ENCODE data around the gene FBXL19. TPM values are rescaled to one million over a fixed set of nuclear protein-coding genes. Genes with fewer than 3 reads are reported as not detected.

FBXL19 gene
- total RNA-seq, 1 donor from 2014 or later: 13.4 TPM

- H3K4me1 ChIP-seq: no peaks in the 10 kb centered on the region
- ATAC-seq (no peak), DNase-seq (no peak)
- no peaks in the 10 kb centered on the region for H3K27me3 ChIP-seq
- H3K27ac ChIP-seq: no peak overlapping the region
- H3K9me3 ChIP-seq: no peaks in the 10 kb centered on the region
- TF ChIP-seq CTCF (IDR thresholded peaks at IDR 0.05): no peak
- intact Hi-C loops (cut with DNase I): no loop called here
- no peak overlapping the region for H3K4me3 ChIP-seq
- no peaks in the 10 kb centered on the region for H3K36me3 ChIP-seq
These were observed 10.5 kb upstream of the FBXL19 start for GRCh38 chr16:30912794-30913412.

- H3K9me3 ChIP-seq: no peaks in the 10 kb centered on the region
- no peak overlapping the region for H3K27ac ChIP-seq
- intact Hi-C loops (cut with DNase I): no loop called here
- no peaks in the 10 kb centered on the region for H3K27me3 ChIP-seq
- no peak overlapping the region for H3K4me3 ChIP-seq
- no peak for DNase-seq
- H3K36me3 ChIP-seq: no peaks in the 10 kb centered on the region
- no peak for ATAC-seq
- TF ChIP-seq CTCF (IDR thresholded peaks at IDR 0.05): no peak
- H3K4me1 ChIP-seq: no peaks in the 10 kb centered on the region
These were observed 8.5 kb upstream of the FBXL19 start for GRCh38 chr16:30914830-30915229.

- no peaks in the 10 kb centered on the region for H3K9me3 ChIP-seq
- DNase-seq: no peak
- no peak for ATAC-seq
- intact Hi-C loops (cut with DNase I): no loop called here
- TF ChIP-seq CTCF (IDR thresholded peaks at IDR 0.05): no peak
- H3K27ac ChIP-seq: no peak overlapping the region
- H3K4me3 ChIP-seq: no peak overlapping the region
- no peaks in the 10 kb centered on the region for H3K27me3 ChIP-seq
- no peaks in the 10 kb centered on the region for H3K36me3 ChIP-seq
- H3K4me1 ChIP-seq: peaks cover 4% of the 10 kb centered on the region
These were observed 4.8 kb upstream of the FBXL19 start for GRCh38 chr16:30918614-30919013.

GRCh38 chr16:30920891-30921290 lies 2.5 kb upstream of the FBXL19 start:
- Histone ChIP-seq H3K27me3 (no peaks in the 10 kb centered on the region), H3K4me1 (peaks cover 8% of the 10 kb centered on the region), H3K27ac (no peak overlapping the region), H3K9me3 (no peaks in the 10 kb centered on the region), H3K4me3 (no peak overlapping the region), H3K36me3 (no peaks in the 10 kb centered on the region)
- DNase-seq (no peak), ATAC-seq (no peak)
- TF ChIP-seq CTCF (IDR thresholded peaks at IDR 0.05): no peak
- intact Hi-C loops (cut with DNase I): no loop called here

GRCh38 chr16:30921459-30921747 lies 2.0 kb upstream of the FBXL19 start:
- ATAC-seq: no peak
- no peak for DNase-seq
- peaks cover 8% of the 10 kb centered on the region for H3K4me1 ChIP-seq
- peak overlapping the region; percentile 72 for H3K4me3 ChIP-seq
- H3K9me3 ChIP-seq: no peaks in the 10 kb centered on the region
- peak overlapping the region; percentile 75 for H3K27ac ChIP-seq
- H3K27me3 ChIP-seq: no peaks in the 10 kb centered on the region
- intact Hi-C loops (cut with DNase I): no loop called here
- H3K36me3 ChIP-seq: no peaks in the 10 kb centered on the region
- TF ChIP-seq CTCF (IDR thresholded peaks at IDR 0.05): no peak
